ENCODE results near the gene KHSRP.

KHSRP gene

GRCh38 chr19:6471076-6471475 lies 46.5 kb upstream of the KHSRP start:
- H3K9ac ChIP-seq (ENCODE audit: low read length), result no peak overlapping the region
- H3K36me3 ChIP-seq (ENCODE audit: insufficient read depth, low read length), result peaks cover 17% of the 10 kb centered on the region
- H3K4me2 ChIP-seq (ENCODE audit: low read length), result no peak overlapping the region
- H4K20me1 ChIP-seq (ENCODE audit: insufficient read depth, low read length), result no peaks in the 10 kb centered on the region
- H3K9me3 ChIP-seq (ENCODE audit: low read length), result no peaks in the 10 kb centered on the region
- H3K27me3 ChIP-seq (ENCODE audit: insufficient read depth, low read length), result no peaks in the 10 kb centered on the region
- H2AFZ ChIP-seq (ENCODE audit: low read length), result no peak overlapping the region
- H3K4me1 ChIP-seq (ENCODE audit: insufficient read depth, low read length, severe bottlenecking), result no peaks in the 10 kb centered on the region
- no peaks in the 10 kb centered on the region for H3F3A ChIP-seq (ENCODE audit: insufficient read depth, low read length)
- H3K9me2 ChIP-seq (ENCODE audit: low read depth, low read length), result no peaks in the 10 kb centered on the region
- TF ChIP-seq CTCF (IDR thresholded peaks at IDR 0.05; ENCODE audit: low read length), result no peak
- TF ChIP-seq EZH2 (IDR thresholded peaks at IDR 0.05; ENCODE audit: borderline replicate concordance, low read length), result no peak
- no peaks in the 10 kb centered on the region for H3K79me2 ChIP-seq (ENCODE audit: insufficient read depth, low read length)
- no peak overlapping the region for H3K4me3 ChIP-seq (ENCODE audit: low read depth, low read length, poor library complexity, severe bottlenecking)
- H3K27ac ChIP-seq (ENCODE audit: low read depth, low read length, poor library complexity, severe bottlenecking), result no peak overlapping the region

GRCh38 chr19:6470173-6470572 lies 45.6 kb upstream of the KHSRP start:
- no peak overlapping the region for H3K9ac ChIP-seq (ENCODE audit: low read length)
- TF ChIP-seq EZH2 (IDR thresholded peaks at IDR 0.05; ENCODE audit: borderline replicate concordance, low read length), result no peak
- TF ChIP-seq CTCF (IDR thresholded peaks at IDR 0.05; ENCODE audit: low read length), result no peak
- no peaks in the 10 kb centered on the region for H3K9me3 ChIP-seq (ENCODE audit: low read length)
- H3K79me2 ChIP-seq (ENCODE audit: insufficient read depth, low read length), result no peaks in the 10 kb centered on the region
- H3K4me2 ChIP-seq (ENCODE audit: low read length), result no peak overlapping the region
- H3K4me3 ChIP-seq (ENCODE audit: low read depth, low read length, poor library complexity, severe bottlenecking), result no peak overlapping the region
- no peak overlapping the region for H3K27ac ChIP-seq (ENCODE audit: low read depth, low read length, poor library complexity, severe bottlenecking)
- no peaks in the 10 kb centered on the region for H4K20me1 ChIP-seq (ENCODE audit: insufficient read depth, low read length)
- H3K9me2 ChIP-seq (ENCODE audit: low read depth, low read length), result no peaks in the 10 kb centered on the region
- H3K27me3 ChIP-seq (ENCODE audit: insufficient read depth, low read length), result 0 out of 2 replicates have a peak, but pooled peaks cover 1% of the 10 kb centered on the region
- H3K4me1 ChIP-seq (ENCODE audit: insufficient read depth, low read length, severe bottlenecking), result no peaks in the 10 kb centered on the region
- H3K36me3 ChIP-seq (ENCODE audit: insufficient read depth, low read length), result peaks cover 8% of the 10 kb centered on the region
- no peak overlapping the region for H2AFZ ChIP-seq (ENCODE audit: low read length)
- no peaks in the 10 kb centered on the region for H3F3A ChIP-seq (ENCODE audit: insufficient read depth, low read length)

GRCh38 chr19:6467384-6467783 lies 42.8 kb upstream of the KHSRP start:
- Histone ChIP-seq H3K27ac (ENCODE audit: low read depth, low read length, poor library complexity, severe bottlenecking) (no peak overlapping the region), H3K4me3 (ENCODE audit: low read depth, low read length, poor library complexity, severe bottlenecking) (no peak overlapping the region), H3K9me2 (ENCODE audit: low read depth, low read length) (no peaks in the 10 kb centered on the region), H3K79me2 (ENCODE audit: insufficient read depth, low read length) (no peaks in the 10 kb centered on the region), H3K27me3 (ENCODE audit: insufficient read depth, low read length) (0 out of 2 replicates have a peak, but pooled peaks cover 5% of the 10 kb centered on the region), H3K4me2 (ENCODE audit: low read length) (no peak overlapping the region), H3K4me1 (ENCODE audit: insufficient read depth, low read length, severe bottlenecking) (no peaks in the 10 kb centered on the region), H3K9ac (ENCODE audit: low read length) (no peak overlapping the region), H4K20me1 (ENCODE audit: insufficient read depth, low read length) (no peaks in the 10 kb centered on the region), H3K9me3 (ENCODE audit: low read length) (no peaks in the 10 kb centered on the region), H3F3A (ENCODE audit: insufficient read depth, low read length) (no peaks in the 10 kb centered on the region), H3K36me3 (ENCODE audit: insufficient read depth, low read length) (no peaks in the 10 kb centered on the region), H2AFZ (ENCODE audit: low read length) (no peak overlapping the region)
- TF ChIP-seq CTCF (IDR thresholded peaks at IDR 0.05; ENCODE audit: low read length) (no peak), EZH2 (IDR thresholded peaks at IDR 0.05; ENCODE audit: borderline replicate concordance, low read length) (no peak)
